H9 (cell line): ENCODE data around the gene FFAR4. TPM values are rescaled to one million over a fixed set of nuclear protein-coding genes. Genes with fewer than 3 reads are reported as not detected.

Source experiments
- DNase-seq: peaks from one replicate; pipeline ENCODE4 v3.0.0-alpha.2; 2017
- H2AFZ ChIP-seq: one replicate; pipeline ENCODE4 v1.6.1; 2013; ENCODE audit warnings: mild to moderate bottlenecking, low read length, control low read depth, moderate library complexity
- H2AK5ac ChIP-seq: 2 replicates; pipeline ENCODE4 v1.6.1; 2013; ENCODE audit warnings: low read length, control low read depth, mixed read lengths; ENCODE audit not compliant: insufficient read length
- H2BK120ac ChIP-seq: one replicate; pipeline ENCODE4 v1.6.1; 2013; ENCODE audit warnings: low read depth, mild to moderate bottlenecking, low read length, control low read depth, inconsistent platforms; ENCODE audit not compliant: poor library complexity, severe bottlenecking
- H2BK12ac ChIP-seq: 2 replicates; pipeline ENCODE4 v1.6.1; 2013; ENCODE audit warnings: low read length, control low read depth, mixed read lengths, low read depth; ENCODE audit not compliant: insufficient read length
- H2BK15ac ChIP-seq: 2 replicates; pipeline ENCODE4 v1.6.1; 2013; ENCODE audit warnings: low read depth, low read length, control low read depth
- H2BK20ac ChIP-seq: one replicate; pipeline ENCODE4 v1.6.1; 2013; ENCODE audit warnings: low read depth, mild to moderate bottlenecking, low read length, control low read depth, inconsistent platforms; ENCODE audit not compliant: poor library complexity, severe bottlenecking
- H2BK5ac ChIP-seq: 2 replicates; pipeline ENCODE4 v1.6.1; 2013; ENCODE audit warnings: low read length, control low read depth, mixed read lengths; ENCODE audit not compliant: insufficient read length
- H3K14ac ChIP-seq: 2 replicates; pipeline ENCODE4 v1.6.1; 2013; ENCODE audit warnings: low read length, control low read depth; ENCODE audit not compliant: insufficient read depth
- H3K18ac ChIP-seq: 2 replicates; pipeline ENCODE4 v1.6.1; 2013; ENCODE audit warnings: low read depth, mild to moderate bottlenecking, mixed read lengths, low read length, control low read depth; ENCODE audit not compliant: insufficient read length
- H3K23ac ChIP-seq: 2 replicates; pipeline ENCODE4 v1.6.1; 2013; ENCODE audit warnings: low read length, control low read depth, mixed read lengths, low read depth; ENCODE audit not compliant: insufficient read length
- H3K23me2 ChIP-seq: 2 replicates; pipeline ENCODE4 v1.6.1; 2013; ENCODE audit warnings: low read depth, mild to moderate bottlenecking, mixed read lengths, low read length, control low read depth; ENCODE audit not compliant: insufficient read length, poor library complexity, severe bottlenecking
- H3K27ac ChIP-seq: 2 replicates; pipeline ENCODE4 v1.5.1; 2013; ENCODE audit warnings: low read length, control low read depth, mixed read lengths, low read depth; ENCODE audit not compliant: insufficient read length
- H3K27me3 ChIP-seq: 2 replicates; pipeline ENCODE4 v1.6.1; 2013; ENCODE audit warnings: low read length, control low read depth, inconsistent platforms; ENCODE audit not compliant: insufficient read depth
- H3K4ac ChIP-seq: 2 replicates; pipeline ENCODE4 v1.6.1; 2013; ENCODE audit warnings: low read depth, mild to moderate bottlenecking, control low read depth, inconsistent platforms, low read length, moderate library complexity
- H3K4me1 ChIP-seq: 2 replicates; pipeline ENCODE4 v1.6.1; 2013; ENCODE audit warnings: low read length, control low read depth, inconsistent platforms; ENCODE audit not compliant: insufficient read depth
- H3K4me2 ChIP-seq: 2 replicates; pipeline ENCODE4 v1.6.1; 2013; ENCODE audit warnings: low read length, control low read depth, mixed read lengths; ENCODE audit not compliant: insufficient read length, insufficient read depth
- H3K56ac ChIP-seq: 2 replicates; pipeline ENCODE4 v1.6.1; 2013; ENCODE audit warnings: low read depth, mild to moderate bottlenecking, mixed read lengths, low read length, control low read depth; ENCODE audit not compliant: insufficient read length
- H3K79me1 ChIP-seq: 2 replicates; pipeline ENCODE4 v1.6.1; 2013; ENCODE audit warnings: low read depth, mild to moderate bottlenecking, moderate library complexity, low read length, control low read depth, inconsistent platforms; ENCODE audit not compliant: insufficient read depth, poor library complexity, severe bottlenecking
- H3K79me2 ChIP-seq: 2 replicates; pipeline ENCODE4 v1.6.1; 2013; ENCODE audit warnings: low read length, control low read depth, inconsistent platforms; ENCODE audit not compliant: insufficient read depth
- H3K9ac ChIP-seq: 2 replicates; pipeline ENCODE4 v1.6.1; 2013; ENCODE audit warnings: low read length, control low read depth, mixed read lengths; ENCODE audit not compliant: insufficient read length; ENCODE audit errors: extremely low read depth
- H3K9me3 ChIP-seq: one replicate; pipeline ENCODE4 v1.6.1; 2013; ENCODE audit warnings: low read depth, low read length, inconsistent platforms; ENCODE audit not compliant: control insufficient read depth
- H3T11ph ChIP-seq: one replicate; pipeline ENCODE4 v1.6.1; 2013; ENCODE audit warnings: mild to moderate bottlenecking, low read length, control low read depth, inconsistent platforms
- H4K20me1 ChIP-seq: one replicate; pipeline ENCODE4 v1.6.1; 2013; ENCODE audit not compliant: control insufficient read depth, insufficient read length, insufficient read depth
- H4K5ac ChIP-seq: 2 replicates; pipeline ENCODE4 v1.6.1; 2013; ENCODE audit warnings: low read depth, mild to moderate bottlenecking, mixed read lengths, low read length, control low read depth; ENCODE audit not compliant: insufficient read length
- H4K8ac ChIP-seq: replicated peaks from 2 replicates; pipeline ENCODE4 v1.6.1; 2013; ENCODE audit warnings: low read length, control low read depth, mixed read lengths, low read depth; ENCODE audit not compliant: insufficient read length
- H4K91ac ChIP-seq: 2 replicates; pipeline ENCODE4 v1.6.1; 2013; ENCODE audit warnings: low read depth, mild to moderate bottlenecking, moderate library complexity, mixed read lengths, low read length, control low read depth; ENCODE audit not compliant: insufficient read length
- H3K27ac Mint-ChIP-seq, 3 experiments: 2 replicates in 2 of 3; 3 replicates in 1 of 3; pipeline ENCODE4 v1.8.0; 2020 to 2021; ENCODE audit warnings: mixed read lengths in 3 of 3, mild to moderate bottlenecking in 1 of 3, moderate library complexity in 1 of 3
- H3K27me3 Mint-ChIP-seq: 2 replicates; pipeline ENCODE4 v1.8.0; 2021; ENCODE audit warnings: low read depth, mild to moderate bottlenecking, moderate library complexity, mixed read lengths
- H3K36me3 Mint-ChIP-seq, 3 experiments: 2 replicates in 2 of 3; 3 replicates in 1 of 3; pipeline ENCODE4 v1.8.0; 2020 to 2021; ENCODE audit warnings: low read depth in 3 of 3, mixed read lengths in 3 of 3; ENCODE audit not compliant: insufficient read depth in 1 of 3
- H3K4me1 Mint-ChIP-seq, 2 experiments: 2 replicates each; pipeline ENCODE4 v1.8.0; 2020; ENCODE audit warnings: mixed read lengths in 2 of 2
- H3K4me3 Mint-ChIP-seq, 2 experiments: 2 replicates in 1 of 2; 3 replicates in 1 of 2; pipeline ENCODE4 v1.8.0; 2020 to 2021; ENCODE audit warnings: mild to moderate bottlenecking in 2 of 2, mixed read lengths in 2 of 2, moderate library complexity in 1 of 2
- H3K9me3 Mint-ChIP-seq, 2 experiments: 2 replicates in 1 of 2; 3 replicates in 1 of 2; pipeline ENCODE4 v1.8.0; 2020; ENCODE audit warnings: mild to moderate bottlenecking in 2 of 2, mixed read lengths in 2 of 2, moderate library complexity in 1 of 2
- CTCF ChIP-seq: fragments of 200-600 bp; sonication (generic); conservative IDR thresholded peaks from 3 replicates; pipeline ENCODE4 v1.8.0; 2021; ENCODE audit warnings: antibody characterized with exemption, mild to moderate bottlenecking
- WGBS: extraction: QIAGEN DNeasy Blood & Tissue Kit; methylation state at CpG from one replicate; pipeline ENCODE4 v1.1.7; 2013; ENCODE audit warnings: missing lambda C conversion rate, low lambda C conversion rate, mixed read lengths; ENCODE audit not compliant: insufficient read length; ENCODE audit errors: extremely low coverage; 5-methylcytosine and 5-hydroxymethylcytosine counted together
- total RNA-seq: library from RNA; stranded (reverse); gene quantifications from 2 replicates; pipeline ENCODE4 v1.2.1, GENCODE V29; 2021

FFAR4 gene
- total RNA-seq, 1 experiment from 2014 or later = not detected

GRCh38 chr10:93600446-93601145, 34.1 kb downstream of the FFAR4 start:
- Histone ChIP-seq H3T11ph (no peak overlapping the region), H4K20me1 (no peaks in the 10 kb centered on the region), H4K91ac (no peak overlapping the region), H4K5ac (no peak overlapping the region), H3K4me2 (peak overlapping the region; percentile 71), H3K14ac (no peak overlapping the region), H3K9ac (no peak overlapping the region), H3K79me1 (no peaks in the 10 kb centered on the region), H2BK5ac (no peak overlapping the region), H2AFZ (no peak overlapping the region), H3K18ac (no peak overlapping the region), H3K4ac (no peak overlapping the region), H3K27me3 (peaks cover 24% of the 10 kb centered on the region), H2BK20ac (no peak overlapping the region), H4K8ac (no peak overlapping the region), H2BK15ac (no peak overlapping the region), H2AK5ac (no peak overlapping the region), H2BK120ac (no peak overlapping the region), H2BK12ac (no peak overlapping the region), H3K9me3 (no peaks in the 10 kb centered on the region), H3K4me1 (no peaks in the 10 kb centered on the region), H3K23ac (no peak overlapping the region), H3K56ac (no peak overlapping the region), H3K23me2 (peaks cover 7% of the 10 kb centered on the region), H3K79me2 (no peaks in the 10 kb centered on the region), H3K27ac (no peak overlapping the region)
- Mint-ChIP-seq H3K4me3 (peak overlapping the region; percentile 65 to 82), H3K36me3 (no peaks in the 10 kb centered on the region; a peak in 1 of 7 replicates), H3K27ac (no peak overlapping the region), H3K27me3 (peaks cover 78% of the 10 kb centered on the region), H3K9me3 (no peaks in the 10 kb centered on the region), H3K4me1 (peaks cover 14 to 15% of the 10 kb centered on the region in 2 experiments)
- peak; percentile 38 for DNase-seq
- TF ChIP-seq CTCF = no peak
- WGBS = no CpG with 5 or more reads among the region's 60 CpGs
